Activated CD8-positive, alpha-beta memory T cell treated with anti-CD3 and anti-CD28 coated beads for 48 hours (primary cell): Measurements from ENCODE around the gene A3GALT2.

ENCODE experiments used
- DNase-seq, 3 experiments: peaks; one replicate each; pipeline ENCODE4 v3.0.0-alpha.2; 2020; ENCODE audit warnings: low read depth in 2 of 3, low spot score in 2 of 3

Gene A3GALT2

DNA sequence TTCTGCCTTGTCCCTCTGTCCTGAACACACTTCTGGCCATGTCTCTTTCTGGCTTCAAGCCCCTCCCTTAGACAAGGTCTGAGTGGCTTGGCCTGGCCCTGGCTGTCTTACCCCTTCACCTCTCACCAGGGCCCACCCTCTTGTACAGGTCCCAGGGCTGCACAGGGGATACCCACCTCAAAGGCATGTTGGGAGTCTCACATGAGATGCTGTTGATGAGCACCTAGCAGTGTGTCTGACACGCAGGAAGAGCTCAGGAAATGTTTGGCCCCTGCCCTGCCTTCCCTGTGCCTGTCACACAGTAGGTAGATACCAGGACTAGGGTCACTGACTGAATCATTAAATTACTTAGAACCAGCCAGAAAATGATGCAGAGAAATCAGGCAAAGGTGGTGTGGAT, 48.0 kb downstream of the A3GALT2 start:
- DNase-seq: no peak

DNA sequence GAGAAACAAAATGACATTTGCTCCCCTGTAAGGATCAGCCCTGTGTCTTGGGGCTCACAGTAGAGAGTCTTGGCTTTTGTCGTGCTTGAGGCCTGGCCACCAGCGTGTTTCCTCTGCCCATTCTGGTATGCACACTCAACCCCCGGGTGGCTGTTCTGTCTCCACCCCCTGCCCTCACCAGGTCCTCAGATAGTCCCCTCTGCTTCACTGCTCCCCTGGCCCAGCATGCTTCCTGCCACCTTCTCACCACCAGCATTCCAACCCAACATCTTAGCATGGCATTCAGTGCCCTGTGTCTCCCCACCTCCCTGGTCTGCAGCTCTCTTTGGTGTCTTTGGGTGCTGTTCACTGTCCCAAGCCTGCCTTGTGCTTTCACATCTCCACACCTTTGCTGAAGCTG, 48.4 kb downstream of the A3GALT2 start:
- no peak for DNase-seq

DNA sequence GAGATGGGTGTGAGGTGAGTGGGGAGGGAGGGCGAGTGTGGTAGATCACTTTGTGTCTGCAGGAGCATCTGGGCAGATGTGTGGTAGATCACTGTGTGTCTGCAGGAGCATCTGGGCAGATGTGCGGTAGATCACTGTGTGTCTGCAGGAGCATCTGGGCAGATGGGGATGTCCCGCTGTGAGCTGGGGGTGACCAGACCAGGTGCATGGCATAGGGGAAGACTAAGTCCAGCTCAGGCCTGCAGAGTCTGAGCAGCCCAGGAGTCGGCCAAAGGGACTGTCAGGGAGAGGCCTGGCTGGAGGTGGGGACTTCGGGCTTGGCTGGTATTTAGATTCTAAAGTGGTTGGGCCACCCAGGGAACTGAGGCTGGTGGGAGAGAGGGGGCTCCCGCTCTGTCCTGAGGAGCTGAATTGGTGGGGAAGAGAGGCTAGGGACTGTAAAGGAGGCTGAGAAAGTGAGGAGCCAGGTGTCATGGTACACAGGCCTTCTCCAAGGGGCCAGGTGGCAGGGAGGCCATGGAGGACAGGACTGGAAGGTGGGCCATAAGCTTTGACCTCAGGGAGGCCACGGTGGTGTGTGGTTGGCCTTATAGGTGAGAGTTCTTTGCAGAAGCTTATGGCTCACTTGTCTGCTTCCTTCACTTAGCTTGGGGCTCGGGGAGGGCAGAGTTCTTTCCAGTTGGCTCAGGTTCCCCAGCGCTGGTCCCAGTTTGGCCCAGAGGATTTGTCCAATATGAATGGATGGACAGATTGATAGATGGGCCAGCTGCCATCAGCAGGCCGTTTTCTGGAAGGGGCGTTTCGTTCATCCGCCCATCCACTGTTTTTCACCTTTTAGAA, 49.0 kb downstream of the A3GALT2 start:
- no peak for DNase-seq

DNA sequence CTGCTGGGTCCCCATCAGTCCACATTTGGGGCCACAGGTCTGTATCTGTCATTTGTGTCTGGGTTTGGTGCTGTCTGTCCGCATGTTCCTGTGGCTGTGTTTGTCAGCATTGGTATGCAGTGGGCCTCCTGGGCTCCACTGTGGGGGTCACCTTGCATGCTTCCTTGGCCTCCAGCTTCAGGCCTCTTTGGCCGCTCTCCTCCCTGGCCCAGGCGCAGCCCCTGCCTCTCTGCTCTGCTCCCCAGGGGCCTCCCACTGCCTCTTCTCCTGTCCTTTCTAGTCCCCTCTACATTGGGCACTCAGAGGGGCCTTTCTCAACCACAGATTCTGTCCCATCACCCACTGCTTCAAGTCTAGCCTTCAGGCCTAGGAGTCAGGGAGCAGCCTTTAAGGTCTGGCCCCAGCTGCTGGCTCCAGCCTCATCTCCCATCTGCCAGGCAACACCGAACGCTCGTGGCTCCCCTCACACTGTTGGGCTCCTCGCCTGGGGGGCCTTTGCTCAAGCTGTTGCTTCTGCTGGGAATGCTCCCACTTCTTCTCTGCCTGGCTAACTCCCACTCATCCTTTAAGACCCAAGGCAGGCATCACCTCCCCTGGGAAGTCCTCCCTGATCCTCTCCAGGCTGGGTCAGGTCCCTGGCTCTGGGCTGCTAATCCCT, 50.0 kb downstream of the A3GALT2 start:
- no peak for DNase-seq

DNA sequence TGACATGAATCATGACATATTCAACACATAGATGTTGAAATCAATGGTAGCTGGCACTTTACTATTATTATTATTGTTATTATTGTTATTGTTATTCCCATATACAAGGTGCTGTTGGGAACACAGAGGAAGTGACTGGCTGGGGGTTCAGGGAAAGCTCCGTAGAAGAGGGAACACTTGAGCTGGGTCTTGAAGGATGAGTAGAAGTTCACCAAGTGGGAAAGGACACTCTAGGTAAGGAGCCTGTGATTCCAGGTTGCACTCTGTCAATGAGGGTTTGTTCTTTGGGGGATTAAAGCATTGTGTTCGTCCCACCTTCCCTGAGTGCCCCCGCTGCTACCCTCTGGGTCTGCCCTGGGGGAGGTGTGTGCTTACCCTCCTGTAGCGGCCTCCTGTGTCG, 50.5 kb downstream of the A3GALT2 start:
- no peak for DNase-seq

DNA sequence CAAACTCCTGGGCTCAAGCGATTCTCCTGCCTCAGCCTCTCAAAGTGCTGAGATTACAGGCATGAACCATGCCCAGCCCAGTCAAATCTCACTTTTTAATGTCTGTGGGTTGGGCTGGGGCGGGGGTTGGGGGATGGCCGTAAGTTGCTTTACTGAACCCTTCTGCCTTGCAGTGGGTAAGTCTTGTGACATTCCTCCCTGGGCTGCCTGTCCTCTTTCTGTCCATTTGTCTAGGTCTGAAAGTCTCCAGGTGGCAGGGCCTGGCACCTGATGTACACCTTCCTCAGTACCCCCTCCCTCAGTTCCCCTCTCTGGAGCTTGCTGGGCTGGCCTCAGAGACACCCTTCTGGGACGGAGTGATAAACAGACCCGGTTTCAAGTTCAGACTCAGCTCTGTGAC, 51.3 kb downstream of the A3GALT2 start:
- DNase-seq: no peak

DNA sequence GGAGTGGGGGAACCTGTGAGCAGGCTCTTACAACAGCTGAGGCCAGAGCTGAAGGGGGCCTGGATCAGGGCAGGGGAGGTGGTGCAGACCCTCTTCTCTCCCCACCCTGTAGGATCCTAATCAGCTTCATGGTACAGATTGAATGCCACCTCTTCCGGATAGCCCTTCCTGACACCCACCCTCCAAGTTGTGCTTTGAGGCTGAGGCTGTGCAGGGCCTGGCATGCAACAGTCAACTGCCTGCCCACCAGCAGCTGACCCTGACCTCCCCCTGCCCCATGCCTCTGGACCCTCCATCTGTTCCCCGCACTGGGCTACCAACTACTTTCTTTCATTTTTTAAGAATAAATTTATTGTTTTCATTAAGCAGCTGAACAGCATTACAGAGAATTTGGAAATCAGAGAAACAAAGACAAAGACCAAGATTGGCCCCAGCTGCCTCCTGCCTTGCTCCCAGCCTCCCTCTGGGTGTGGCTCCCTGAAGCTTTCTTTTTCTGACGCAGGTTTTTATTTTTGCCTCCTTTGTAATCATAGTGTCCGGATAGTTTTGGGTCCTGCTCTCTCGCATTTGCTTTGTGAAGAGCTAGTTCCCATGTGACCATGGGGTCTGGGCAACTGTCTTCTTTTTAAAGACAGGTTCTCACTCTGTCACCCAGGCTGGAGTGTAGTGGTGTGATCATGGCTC, 51.8 kb downstream of the A3GALT2 start:
- no peak for DNase-seq

DNA sequence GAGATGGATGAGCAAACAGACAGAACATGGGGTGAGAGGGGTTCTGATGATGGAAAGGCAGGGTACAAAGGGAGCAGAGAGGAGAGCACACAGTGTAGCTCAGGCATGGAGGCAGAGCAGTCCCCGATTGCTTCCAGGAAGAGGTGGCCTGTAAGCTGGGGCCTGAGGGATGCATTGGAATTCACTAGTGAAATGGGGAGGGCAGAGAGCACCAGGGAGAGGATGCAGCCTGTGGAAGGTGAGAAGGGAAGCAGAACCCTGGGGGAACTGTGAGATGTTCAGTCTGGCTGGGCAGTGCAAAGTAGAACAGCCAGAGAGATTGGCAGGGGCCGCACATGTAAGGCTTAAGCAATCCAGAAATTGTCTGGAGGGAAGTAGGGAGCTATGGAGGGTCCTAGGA, 52.4 kb downstream of the A3GALT2 start:
- no peak for DNase-seq

DNA sequence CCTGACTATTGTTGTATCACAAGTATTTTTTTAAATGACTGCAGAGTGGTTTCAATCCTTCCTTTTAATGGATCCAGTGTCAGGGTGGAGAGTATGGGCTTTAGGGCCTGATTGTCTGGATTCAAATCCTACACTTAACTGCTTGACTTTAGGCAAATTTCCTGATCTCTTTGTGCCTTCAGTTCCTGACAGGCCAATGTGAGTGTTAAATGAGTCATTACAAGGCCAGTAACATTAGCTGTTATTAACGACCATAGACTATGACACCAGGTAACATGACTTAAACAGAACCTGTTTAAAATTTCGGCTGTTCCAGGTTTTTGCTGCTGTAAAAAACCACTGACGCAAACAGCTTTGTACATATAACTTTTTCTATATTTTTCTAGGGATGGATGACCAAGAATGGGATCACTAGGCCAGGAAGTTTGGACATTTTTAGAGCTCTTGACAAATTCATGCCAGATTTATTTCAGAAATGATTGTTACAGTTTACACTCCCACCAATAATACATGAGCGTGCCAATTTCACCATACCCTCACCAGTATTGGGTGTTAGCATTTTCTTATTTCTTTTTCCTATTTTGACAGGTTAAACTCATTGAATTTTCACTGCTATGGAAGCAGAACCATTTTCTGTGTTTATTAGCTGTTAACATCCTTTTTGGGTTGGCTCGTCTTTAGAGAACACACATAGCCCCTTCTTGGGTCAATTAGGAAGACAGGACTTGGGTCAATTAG, 53.3 kb downstream of the A3GALT2 start:
- no peak for DNase-seq

DNA sequence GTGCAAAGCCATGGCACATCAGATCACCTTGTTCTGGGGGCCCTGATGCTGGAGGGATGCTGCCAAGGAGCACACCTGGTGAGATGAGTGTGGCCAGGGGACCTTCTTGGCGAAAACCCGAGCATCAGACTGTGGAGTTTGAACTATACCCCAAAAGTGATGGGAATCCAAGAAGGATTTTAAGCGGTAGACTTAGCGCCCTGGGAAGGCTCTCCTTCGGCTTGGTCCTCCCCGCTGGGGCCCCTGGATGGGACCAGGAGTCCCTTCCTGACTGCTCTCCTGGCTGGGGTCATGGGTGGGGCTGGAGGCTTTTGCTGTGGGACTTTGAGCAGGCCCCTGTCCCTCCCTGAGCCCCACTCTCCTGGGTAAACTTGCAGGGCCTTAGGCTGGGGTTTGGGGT, 54.1 kb downstream of the A3GALT2 start:
- DNase-seq: no peak

DNA sequence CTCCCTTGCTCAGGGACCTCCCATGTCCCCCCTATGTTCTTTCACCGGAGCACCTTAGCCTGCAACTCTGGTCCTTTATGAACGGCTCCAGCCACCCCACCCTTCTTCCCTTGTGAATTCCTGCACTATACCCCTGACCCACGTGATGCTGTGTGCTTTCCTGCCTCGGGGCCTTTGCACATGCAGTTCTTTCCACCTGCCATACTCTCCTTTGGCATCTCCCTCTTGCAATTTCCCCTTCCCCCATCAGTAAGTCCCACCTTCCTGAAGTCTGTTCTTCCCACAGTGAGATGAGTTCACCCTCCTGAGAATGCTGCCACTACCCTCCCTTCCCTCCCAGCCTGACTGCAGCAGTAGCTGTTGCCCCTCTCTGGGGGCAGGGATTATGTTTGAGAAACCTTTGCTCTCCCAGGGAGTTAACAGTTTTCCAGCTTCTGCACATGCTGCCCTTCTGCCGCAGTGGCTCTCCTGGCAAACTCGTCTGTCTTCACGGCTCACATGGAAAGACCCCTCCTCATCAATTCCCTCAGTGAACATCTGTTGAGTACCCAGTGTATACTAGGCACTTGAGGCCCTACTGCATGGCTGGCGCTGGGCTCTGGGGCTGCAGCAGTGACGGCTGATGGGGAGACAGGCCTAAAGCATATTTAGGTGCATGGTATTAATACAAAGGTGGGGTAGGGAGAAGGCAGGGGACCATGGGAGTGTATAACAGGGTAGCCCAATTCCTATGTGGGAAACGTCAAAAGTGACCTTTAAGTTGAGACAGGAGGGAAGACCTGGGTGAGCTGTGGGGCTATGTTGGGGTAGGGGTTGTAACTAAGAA, 54.9 kb downstream of the A3GALT2 start:
- DNase-seq: no peak

DNA sequence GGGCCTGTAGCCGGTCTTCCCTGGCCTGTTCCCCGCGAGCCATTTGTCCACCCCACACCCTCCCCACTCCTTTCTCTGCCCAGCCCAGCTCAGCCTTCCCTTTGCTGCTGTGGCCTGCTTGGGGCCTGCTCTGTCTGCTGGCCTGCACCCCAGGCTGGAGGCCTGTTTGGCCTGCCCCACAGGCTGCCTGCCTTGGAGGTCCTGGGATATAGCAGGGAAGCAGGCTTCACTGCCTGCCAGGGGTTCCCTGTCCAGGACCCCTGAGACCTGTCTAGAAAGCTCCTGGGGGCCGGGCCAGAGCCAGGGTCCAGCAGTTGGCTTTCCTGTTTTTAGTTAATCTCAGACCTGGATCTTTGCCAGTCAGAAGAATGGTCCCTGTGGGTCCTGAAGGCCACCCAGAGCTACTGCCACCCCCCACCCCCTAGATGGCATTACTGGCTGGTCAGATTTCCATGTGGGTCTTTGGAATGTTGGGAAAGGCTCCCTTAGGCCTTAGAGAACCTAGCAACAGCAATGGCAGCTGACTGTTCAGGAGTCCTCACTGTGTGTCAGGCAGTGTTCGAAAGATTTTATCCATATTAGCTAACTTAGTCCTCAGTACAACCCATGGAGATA, 56.9 kb downstream of the A3GALT2 start:
- no peak for DNase-seq

DNA sequence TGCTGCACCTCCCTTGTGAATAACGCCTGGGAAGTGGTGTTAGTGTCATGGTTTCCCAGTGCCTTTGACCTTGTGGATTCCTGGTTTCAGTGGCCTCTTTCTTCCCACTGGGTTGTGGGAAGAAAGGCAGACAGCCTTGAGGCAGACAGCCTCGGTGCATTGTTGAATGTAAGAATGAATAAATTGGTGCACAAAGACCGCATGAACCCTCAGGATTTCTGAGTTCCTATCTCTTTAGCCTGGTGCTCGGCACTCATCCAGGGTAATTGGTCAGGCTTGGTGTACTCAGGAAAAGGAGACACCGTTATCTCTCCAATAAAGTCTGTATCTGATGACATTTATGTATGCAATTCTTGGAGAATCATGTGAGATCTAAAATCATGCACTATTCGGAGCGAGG, 59.6 kb downstream of the A3GALT2 start:
- DNase-seq: no peak

DNA sequence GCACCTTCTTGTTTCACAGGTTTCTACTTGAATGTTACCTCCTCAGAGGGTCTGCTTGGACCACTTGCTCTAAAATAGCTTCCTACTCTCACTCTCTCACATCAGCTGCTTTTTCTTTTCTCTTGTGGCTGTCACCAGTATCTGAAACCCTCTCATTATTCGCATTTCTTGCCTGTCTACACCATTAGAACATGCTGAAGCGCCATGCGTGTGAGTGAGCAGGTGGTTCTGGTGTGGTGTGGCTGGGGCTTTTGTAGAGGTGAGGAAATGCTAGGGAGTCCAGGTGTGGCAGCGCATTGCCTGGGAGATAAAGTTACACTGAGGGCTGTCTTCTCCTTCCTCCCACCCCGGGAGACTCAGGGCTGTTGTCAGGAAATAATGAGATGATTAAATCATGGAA, 60.5 kb downstream of the A3GALT2 start:
- no peak for DNase-seq

DNA sequence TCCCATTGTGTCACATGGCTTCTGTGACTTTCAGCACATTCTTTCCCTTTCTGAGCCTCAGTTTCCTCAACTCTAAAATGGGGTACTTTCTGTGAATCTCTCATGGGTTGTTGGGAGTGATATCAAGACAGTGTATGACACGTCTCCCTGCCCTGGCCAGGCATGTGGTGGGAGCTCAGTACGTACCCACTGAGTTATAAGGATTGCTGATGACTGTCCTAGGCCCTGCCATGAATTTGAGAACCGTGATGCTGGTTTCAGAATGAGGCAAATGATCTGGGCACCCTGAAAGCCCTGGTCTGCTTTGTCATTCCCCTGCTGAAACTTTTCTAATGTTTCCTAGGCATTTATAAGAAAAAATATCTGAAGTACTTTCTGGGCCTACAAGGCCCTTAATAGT, 61.0 kb downstream of the A3GALT2 start:
- DNase-seq: no peak

DNA sequence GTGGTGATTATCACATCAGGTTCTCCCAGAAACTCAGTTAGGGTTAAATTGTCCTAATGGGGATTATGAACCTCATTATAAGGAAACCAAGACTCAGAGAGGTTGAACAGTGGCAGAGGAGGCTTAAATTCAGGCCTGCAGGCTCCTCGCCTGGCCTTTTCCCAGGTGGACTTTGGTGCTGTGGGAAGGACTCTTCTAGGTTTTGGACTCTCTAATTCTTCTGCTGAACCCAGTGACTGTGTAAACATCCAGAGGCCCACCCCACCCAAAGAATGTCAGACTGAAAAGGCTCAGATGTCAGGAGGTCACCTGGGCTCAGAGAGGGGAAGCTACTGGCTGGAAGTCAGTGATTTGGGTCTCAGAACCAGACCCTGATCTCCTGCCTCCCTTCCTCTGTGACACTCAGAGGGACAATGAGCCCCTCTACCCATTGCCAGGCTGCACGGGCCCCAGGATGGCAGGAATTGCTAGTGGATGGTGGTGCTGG, 62.1 kb downstream of the A3GALT2 start:
- DNase-seq: no peak

DNA sequence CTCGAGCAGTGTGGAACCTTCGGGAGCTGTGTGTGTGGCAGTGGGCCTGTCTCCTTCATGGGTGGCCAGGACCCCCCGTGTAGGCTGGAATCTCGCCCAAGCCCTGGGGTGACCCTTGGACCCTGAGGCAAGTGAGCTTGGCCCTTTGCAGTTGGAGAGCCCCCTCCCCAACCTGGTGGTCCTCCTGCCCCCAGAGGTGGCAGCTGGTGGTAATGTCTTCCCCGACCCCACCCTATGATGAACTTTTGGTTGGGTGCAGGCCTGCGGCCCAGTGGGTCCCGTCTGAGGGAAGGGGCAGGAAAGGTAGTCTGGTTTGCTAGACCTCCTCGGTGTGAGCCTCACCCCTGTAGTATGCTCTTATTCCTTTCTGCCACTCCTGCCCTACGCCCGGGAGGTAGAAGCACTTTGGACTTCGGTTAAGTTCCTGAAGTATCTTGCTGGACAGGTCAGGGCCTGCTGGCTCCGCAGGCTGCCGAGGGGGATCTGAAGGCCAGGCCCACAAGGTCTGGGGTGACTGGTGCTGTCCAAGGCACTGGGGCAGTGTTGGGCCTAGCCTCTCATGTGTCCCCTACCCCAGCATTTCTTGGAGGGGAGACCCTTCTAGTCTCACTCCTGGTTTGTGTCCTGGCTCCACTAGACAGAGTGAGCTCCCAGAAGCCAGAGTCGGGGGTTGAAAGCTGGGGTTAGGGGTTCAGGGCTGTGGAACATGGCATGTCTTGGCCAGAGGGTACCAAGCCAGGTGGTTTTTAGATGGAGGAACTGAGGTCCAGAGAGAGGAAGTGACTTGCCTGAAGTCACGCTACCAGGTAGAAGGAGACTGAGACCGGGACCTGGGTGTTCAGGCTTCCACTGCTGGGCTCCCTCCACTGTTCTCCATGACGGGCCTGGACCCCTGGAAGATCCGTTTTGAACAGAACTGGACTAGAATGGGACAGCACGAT, 62.9 kb downstream of the A3GALT2 start:
- no peak for DNase-seq

DNA sequence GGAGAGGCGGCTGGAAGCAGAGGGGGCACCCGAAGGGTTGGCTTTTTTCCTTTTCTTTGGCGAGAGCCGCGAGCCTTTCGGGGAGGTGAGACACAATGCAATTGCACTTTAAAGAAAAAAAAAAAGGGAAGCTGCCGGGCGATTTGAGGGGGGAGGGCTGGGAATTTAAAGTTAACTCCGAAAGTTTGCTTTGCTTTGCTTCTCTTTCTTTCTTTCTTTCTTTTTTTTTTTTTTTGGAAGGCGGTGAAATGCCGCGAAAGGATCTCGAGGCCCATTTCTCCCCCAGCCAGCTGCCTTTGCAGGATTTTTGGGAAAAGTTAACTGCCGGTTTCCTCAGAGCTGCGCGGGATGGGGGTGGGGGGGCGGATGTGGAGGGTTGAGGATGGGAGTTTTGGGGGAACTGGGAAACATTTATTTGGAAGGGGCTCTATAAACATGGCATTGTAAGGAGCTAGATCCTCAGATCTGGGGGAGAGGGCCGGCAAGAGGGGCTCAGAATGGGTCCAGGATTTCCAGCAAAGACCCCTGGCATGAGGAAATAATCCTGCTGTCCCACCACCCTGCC, 63.6 kb downstream of the A3GALT2 start:
- no peak for DNase-seq
